NCI-H510A treated with DMSO at 0.1 percent for 48 hours (cell line): ENCODE results near the gene MACROD2.
"Not testable (repeated sequence)": the region's sequence is repeated elsewhere in the genome, so short reads cannot be mapped to it uniquely, and the experiment has no call there.

ENCODE experiments used
- DNase-seq: peaks from one replicate; lab custom pipeline; 2025; lab: John Stamatoyannopoulos, UW

The MACROD2 gene

GRCh38 chr20:15179381-15179780, 1184.1 kb downstream of the MACROD2 start:
- no peak for DNase-seq

GRCh38 chr20:15179781-15180180, 1184.5 kb downstream of the MACROD2 start:
- no peak for DNase-seq

- no peak for DNase-seq
Measured at GRCh38 chr20:15185322-15185721, 1190.0 kb downstream of the MACROD2 start.

GRCh38 chr20:15185913-15186312, 1190.6 kb downstream of the MACROD2 start:
- DNase-seq = no peak

- no peak for DNase-seq
Measured at GRCh38 chr20:15187612-15188011, 1192.3 kb downstream of the MACROD2 start.

- no peak for DNase-seq
Measured at GRCh38 chr20:15188415-15188814, 1193.1 kb downstream of the MACROD2 start.

GRCh38 chr20:15191082-15191723, 1195.9 kb downstream of the MACROD2 start:
- no peak for DNase-seq

- DNase-seq = no peak
Measured at GRCh38 chr20:15195378-15195777, 1200.1 kb downstream of the MACROD2 start.

- peak; percentile 76 for DNase-seq
Measured at GRCh38 chr20:15196547-15197255, 1201.4 kb downstream of the MACROD2 start.

GRCh38 chr20:15198017-15198416, 1202.7 kb downstream of the MACROD2 start:
- DNase-seq = not testable (repeated sequence)

- DNase-seq = no peak
Measured at GRCh38 chr20:15199698-15200097, 1204.4 kb downstream of the MACROD2 start.

- DNase-seq = no peak
Measured at GRCh38 chr20:15200147-15200565, 1204.8 kb downstream of the MACROD2 start.

- DNase-seq = no peak
Measured at GRCh38 chr20:15201602-15202001, 1206.3 kb downstream of the MACROD2 start.

- DNase-seq = no peak
Measured at GRCh38 chr20:15204234-15204633, 1208.9 kb downstream of the MACROD2 start.

- no peak for DNase-seq
Measured at GRCh38 chr20:15205028-15205427, 1209.7 kb downstream of the MACROD2 start.

GRCh38 chr20:15205719-15206118, 1210.4 kb downstream of the MACROD2 start:
- DNase-seq = no peak

GRCh38 chr20:15209537-15209936, 1214.2 kb downstream of the MACROD2 start:
- DNase-seq = no peak

GRCh38 chr20:15214051-15214450, 1218.7 kb downstream of the MACROD2 start:
- no peak for DNase-seq

GRCh38 chr20:15220009-15220656, 1224.8 kb downstream of the MACROD2 start:
- DNase-seq = no peak

GRCh38 chr20:15220778-15221565, 1225.7 kb downstream of the MACROD2 start:
- no peak for DNase-seq

GRCh38 chr20:15222502-15223330, 1227.4 kb downstream of the MACROD2 start:
- no peak for DNase-seq
